MM.1S (cell line): ENCODE results near the gene TMTC1.

Experiments used
- DNase-seq: peaks from one replicate; pipeline ENCODE4 v3.0.0-alpha.2; 2015
- H2AFZ ChIP-seq: fragments of 300-600 bp; sonication (generic); 2 replicates; pipeline ENCODE4 v1.6.0; 2016; ENCODE audit warnings: antibody characterized with exemption, low read length
- H3F3A ChIP-seq: fragments of 300-600 bp; sonication (generic); 2 replicates; pipeline ENCODE4 v1.6.1; 2016; ENCODE audit warnings: mild to moderate bottlenecking, antibody characterized with exemption, low read length, moderate library complexity, mixed read lengths; ENCODE audit not compliant: insufficient read depth
- H3K27ac ChIP-seq: fragments of 300-600 bp; sonication (generic); 2 replicates; pipeline ENCODE4 v1.5.1; 2016; ENCODE audit warnings: mild to moderate bottlenecking, low read length
- H3K27me3 ChIP-seq: fragments of 300-600 bp; sonication (generic); replicated peaks from 2 replicates; pipeline ENCODE4 v1.6.0; 2016; ENCODE audit warnings: low read length; ENCODE audit not compliant: insufficient read depth
- H3K36me3 ChIP-seq: fragments of 300-600 bp; sonication (generic); replicated peaks from 2 replicates; pipeline ENCODE4 v1.6.1; 2016; ENCODE audit warnings: mild to moderate bottlenecking, low read length, mixed read lengths; ENCODE audit not compliant: insufficient read depth
- H3K4me1 ChIP-seq: fragments of 300-600 bp; sonication (generic); 2 replicates; pipeline ENCODE4 v1.6.1; 2016; ENCODE audit warnings: low read length, mixed read lengths
- H3K4me2 ChIP-seq: fragments of 300-600 bp; sonication (generic); 2 replicates; pipeline ENCODE4 v1.6.0; 2016; ENCODE audit warnings: low read depth, low read length
- H3K4me3 ChIP-seq: fragments of 300-600 bp; sonication (generic); 2 replicates; pipeline ENCODE4 v1.5.1; 2016; ENCODE audit warnings: low read length, mixed read lengths
- H3K79me2 ChIP-seq: fragments of 300-600 bp; sonication (generic); 2 replicates; pipeline ENCODE4 v1.6.1; 2016; ENCODE audit warnings: mixed run types, low read length, mixed read lengths
- H3K9ac ChIP-seq: fragments of 300-600 bp; sonication (generic); 2 replicates; pipeline ENCODE4 v1.6.1; 2016; ENCODE audit warnings: low read length, mixed read lengths
- H3K9me2 ChIP-seq: fragments of 300-600 bp; sonication (generic); replicated peaks from 2 replicates; pipeline ENCODE4 v1.6.1; 2016; ENCODE audit warnings: mild to moderate bottlenecking, low read length, mixed read lengths; ENCODE audit not compliant: insufficient read depth
- H3K9me3 ChIP-seq: fragments of 300-600 bp; sonication (generic); replicated peaks from 2 replicates; pipeline ENCODE4 v1.6.1; 2016; ENCODE audit warnings: mild to moderate bottlenecking, low read length, mixed read lengths; ENCODE audit not compliant: insufficient read depth
- H4K20me1 ChIP-seq: fragments of 300-600 bp; sonication (generic); 2 replicates; pipeline ENCODE4 v1.6.1; 2016; ENCODE audit warnings: mild to moderate bottlenecking, low read length, moderate library complexity, mixed read lengths; ENCODE audit not compliant: insufficient read depth
- EZH2 ChIP-seq: fragments of 300-600 bp; sonication (generic); optimal IDR thresholded peaks from 2 replicates; pipeline ENCODE3; 2017; ENCODE audit warnings: low read depth, mild to moderate bottlenecking, antibody characterized with exemption, low read length, mixed read lengths
- EZH2phosphoT487 ChIP-seq: fragments of 300-600 bp; sonication (generic); IDR thresholded peaks from 2 replicates; pipeline ENCODE4 v1.6.1; 2018; ENCODE audit warnings: antibody characterized with exemption, low read length
- TF ChIP-seq, protein P1 (sequence below): fragments of 300-600 bp; sonication (generic); IDR thresholded peaks from 2 replicates; pipeline ENCODE4 v1.5.1; 2016; ENCODE audit warnings: antibody characterized with exemption, low read length, mixed read lengths

TMTC1 gene

DNA sequence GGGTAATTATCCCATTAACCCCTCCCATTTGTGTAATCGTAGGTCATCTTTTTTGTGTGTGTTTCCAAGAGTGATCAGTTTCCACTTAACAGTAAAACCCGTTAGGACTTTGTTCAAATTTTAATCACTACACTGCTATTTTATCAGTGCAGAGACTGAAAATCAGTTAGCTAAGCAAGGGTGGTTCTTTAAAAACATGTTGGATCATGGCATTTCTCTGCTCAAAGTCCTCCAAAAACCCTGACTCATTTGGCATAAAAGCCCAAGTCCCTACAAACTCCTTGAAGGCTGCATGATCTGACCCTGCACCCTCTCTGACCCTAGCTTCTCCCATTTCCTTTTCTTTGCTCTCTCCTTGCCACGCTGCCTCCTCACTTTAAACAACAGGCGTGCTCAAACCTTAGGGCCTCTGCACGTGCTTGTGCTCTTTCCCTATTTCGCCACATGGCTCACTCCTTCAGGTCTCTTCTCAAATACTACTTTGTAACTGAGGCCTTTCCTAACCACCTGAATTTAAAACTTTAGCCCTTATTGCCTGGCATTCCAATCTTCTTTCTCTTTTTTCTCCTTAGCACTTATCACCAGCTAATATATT, 273.1 kb downstream of the TMTC1 start:
- H3K4me2 ChIP-seq, result no peak overlapping the region
- no peaks in the 10 kb centered on the region for H4K20me1 ChIP-seq
- H3K9me2 ChIP-seq, result no peaks in the 10 kb centered on the region
- no peaks in the 10 kb centered on the region for H3K27me3 ChIP-seq
- no peak overlapping the region for H3K9ac ChIP-seq
- no peaks in the 10 kb centered on the region for H3K9me3 ChIP-seq
- H3K36me3 ChIP-seq, result no peaks in the 10 kb centered on the region
- no peak for DNase-seq
- no peak overlapping the region for H3K27ac ChIP-seq
- TF ChIP-seq EZH2, result no peak
- TF ChIP-seq, protein P1, sequence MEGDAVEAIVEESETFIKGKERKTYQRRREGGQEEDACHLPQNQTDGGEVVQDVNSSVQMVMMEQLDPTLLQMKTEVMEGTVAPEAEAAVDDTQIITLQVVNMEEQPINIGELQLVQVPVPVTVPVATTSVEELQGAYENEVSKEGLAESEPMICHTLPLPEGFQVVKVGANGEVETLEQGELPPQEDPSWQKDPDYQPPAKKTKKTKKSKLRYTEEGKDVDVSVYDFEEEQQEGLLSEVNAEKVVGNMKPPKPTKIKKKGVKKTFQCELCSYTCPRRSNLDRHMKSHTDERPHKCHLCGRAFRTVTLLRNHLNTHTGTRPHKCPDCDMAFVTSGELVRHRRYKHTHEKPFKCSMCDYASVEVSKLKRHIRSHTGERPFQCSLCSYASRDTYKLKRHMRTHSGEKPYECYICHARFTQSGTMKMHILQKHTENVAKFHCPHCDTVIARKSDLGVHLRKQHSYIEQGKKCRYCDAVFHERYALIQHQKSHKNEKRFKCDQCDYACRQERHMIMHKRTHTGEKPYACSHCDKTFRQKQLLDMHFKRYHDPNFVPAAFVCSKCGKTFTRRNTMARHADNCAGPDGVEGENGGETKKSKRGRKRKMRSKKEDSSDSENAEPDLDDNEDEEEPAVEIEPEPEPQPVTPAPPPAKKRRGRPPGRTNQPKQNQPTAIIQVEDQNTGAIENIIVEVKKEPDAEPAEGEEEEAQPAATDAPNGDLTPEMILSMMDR, result no peak
- no peak for TF ChIP-seq EZH2phosphoT487
- no peaks in the 10 kb centered on the region for H3K79me2 ChIP-seq
- H3F3A ChIP-seq, result no peaks in the 10 kb centered on the region
- no peak overlapping the region for H2AFZ ChIP-seq
- 0 out of 2 replicates have a peak, but pooled peaks cover under 1% of the 10 kb centered on the region for H3K4me1 ChIP-seq
- H3K4me3 ChIP-seq, result no peak overlapping the region

- Histone ChIP-seq H3K36me3 (no peaks in the 10 kb centered on the region), H3K27ac (no peak overlapping the region), H4K20me1 (no peaks in the 10 kb centered on the region), H3K4me1 (0 out of 2 replicates have a peak, but pooled peaks cover 8% of the 10 kb centered on the region), H3F3A (no peaks in the 10 kb centered on the region), H3K9ac (no peak overlapping the region), H3K27me3 (no peaks in the 10 kb centered on the region), H3K79me2 (no peaks in the 10 kb centered on the region), H3K9me3 (no peaks in the 10 kb centered on the region), H3K4me3 (no peak overlapping the region), H3K4me2 (no peak overlapping the region), H3K9me2 (no peaks in the 10 kb centered on the region), H2AFZ (no peak overlapping the region)
- no peak for TF ChIP-seq EZH2
- TF ChIP-seq, protein P1, result no peak
- TF ChIP-seq EZH2phosphoT487, result no peak
- no peak for DNase-seq
These were observed 274.2 kb downstream of the TMTC1 start for GRCh38 chr12:29509503-29509902.

GRCh38 chr12:29508949-29509348, 274.8 kb downstream of the TMTC1 start:
- no peak for TF ChIP-seq EZH2phosphoT487
- TF ChIP-seq, protein P1, result no peak
- Histone ChIP-seq H3K79me2 (no peaks in the 10 kb centered on the region), H3K4me2 (no peak overlapping the region), H2AFZ (no peak overlapping the region), H4K20me1 (no peaks in the 10 kb centered on the region), H3K4me3 (no peak overlapping the region), H3K36me3 (no peaks in the 10 kb centered on the region), H3F3A (no peaks in the 10 kb centered on the region), H3K9me3 (no peaks in the 10 kb centered on the region), H3K9me2 (no peaks in the 10 kb centered on the region), H3K4me1 (0 out of 2 replicates have a peak, but pooled peaks cover 8% of the 10 kb centered on the region), H3K27me3 (no peaks in the 10 kb centered on the region), H3K9ac (no peak overlapping the region), H3K27ac (no peak overlapping the region)
- DNase-seq, result no peak
